ENCODE results near the gene SYNPR. TPM values are rescaled to one million over a fixed set of nuclear protein-coding genes. Genes with fewer than 3 reads are reported as not detected.

Gene SYNPR
- total RNA-seq, 4 donors from 2014 or later, result not detected

DNA sequence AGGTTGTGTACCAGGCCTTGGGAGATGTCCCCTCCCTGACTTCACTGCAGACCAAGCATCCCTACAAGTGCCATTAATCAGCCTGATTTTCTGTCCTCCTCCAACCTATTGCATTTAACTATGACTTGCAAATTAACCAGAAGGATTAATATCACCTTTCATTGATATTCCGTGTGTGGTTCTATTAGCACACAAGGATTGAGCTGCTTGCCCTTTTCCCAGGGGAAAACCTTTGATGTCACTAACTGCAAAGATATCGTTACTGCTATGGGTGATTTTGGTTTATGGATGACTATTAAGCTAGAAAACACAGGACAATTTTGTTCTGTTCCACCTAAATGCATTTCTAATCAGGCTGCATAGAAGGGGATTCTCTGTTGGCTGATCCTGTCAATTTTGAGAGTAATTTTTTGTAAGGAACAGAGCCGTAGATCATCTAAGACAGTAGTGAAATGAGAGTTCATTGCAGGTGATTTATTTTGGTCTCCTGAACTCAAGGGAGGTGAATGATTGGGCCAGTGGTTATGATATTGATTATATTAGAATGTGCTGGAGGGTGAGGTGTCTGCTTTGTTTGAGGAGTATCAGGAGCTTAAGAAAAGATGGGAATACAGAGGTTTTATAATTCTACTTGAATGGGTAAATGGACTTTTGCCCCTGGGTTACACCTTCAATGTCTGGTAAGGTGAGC lies 196.9 kb downstream of the SYNPR start:
- 84% methylated on average over 3 of the region's 3 CpGs for WGBS
- DNase-seq (ENCODE audit: low spot score in 2 of 2), result no peak

DNA sequence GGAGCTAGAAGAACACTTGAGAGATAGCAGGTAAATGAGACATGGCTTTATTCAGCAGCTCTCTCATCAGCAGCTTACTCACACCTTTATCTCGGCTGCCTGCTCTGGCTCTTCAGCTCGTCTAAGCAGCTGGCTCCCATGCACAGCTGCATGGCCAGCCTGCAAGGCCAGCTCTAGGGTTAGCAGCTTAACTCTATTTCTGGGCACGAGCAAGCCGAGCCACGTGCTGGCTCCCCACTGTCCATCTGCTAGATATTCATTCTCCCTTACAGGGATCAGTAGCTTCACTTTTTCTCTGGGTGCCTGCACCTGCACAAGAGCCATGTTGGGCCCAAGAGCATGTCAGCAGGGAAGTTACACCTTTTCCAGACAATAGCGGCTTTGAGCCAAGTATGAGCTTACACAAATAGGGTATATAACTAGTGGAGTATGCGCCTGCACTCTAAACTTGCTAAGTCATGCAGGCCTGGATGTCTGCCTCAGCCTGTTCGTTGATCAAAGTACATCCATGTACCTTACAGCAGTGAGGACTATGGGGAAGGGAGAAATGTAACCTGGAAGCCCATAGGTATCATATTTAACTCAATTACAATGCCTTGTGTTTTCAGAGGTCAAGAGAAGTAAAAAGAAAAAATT lies 199.5 kb downstream of the SYNPR start:
- WGBS, result 77% methylated on average over 8 of the region's 8 CpGs
- Histone ChIP-seq H3K27ac (no peak overlapping the region), H3K4me3 (no peak overlapping the region), H3K9me3 (no peaks in the 10 kb centered on the region), H3K36me3 (no peaks in the 10 kb centered on the region), H3K4me1 (no peaks in the 10 kb centered on the region), H3K27me3 (no peaks in the 10 kb centered on the region)
- no peak for DNase-seq (ENCODE audit: low spot score in 2 of 2)
- TF ChIP-seq EP300 (IDR thresholded peaks at IDR 0.05), result no peak
- TF ChIP-seq POLR2AphosphoS5 (IDR thresholded peaks at IDR 0.05), result no peak
- TF ChIP-seq POLR2A (IDR thresholded peaks at IDR 0.05), result no peak
- TF ChIP-seq, protein P1, sequence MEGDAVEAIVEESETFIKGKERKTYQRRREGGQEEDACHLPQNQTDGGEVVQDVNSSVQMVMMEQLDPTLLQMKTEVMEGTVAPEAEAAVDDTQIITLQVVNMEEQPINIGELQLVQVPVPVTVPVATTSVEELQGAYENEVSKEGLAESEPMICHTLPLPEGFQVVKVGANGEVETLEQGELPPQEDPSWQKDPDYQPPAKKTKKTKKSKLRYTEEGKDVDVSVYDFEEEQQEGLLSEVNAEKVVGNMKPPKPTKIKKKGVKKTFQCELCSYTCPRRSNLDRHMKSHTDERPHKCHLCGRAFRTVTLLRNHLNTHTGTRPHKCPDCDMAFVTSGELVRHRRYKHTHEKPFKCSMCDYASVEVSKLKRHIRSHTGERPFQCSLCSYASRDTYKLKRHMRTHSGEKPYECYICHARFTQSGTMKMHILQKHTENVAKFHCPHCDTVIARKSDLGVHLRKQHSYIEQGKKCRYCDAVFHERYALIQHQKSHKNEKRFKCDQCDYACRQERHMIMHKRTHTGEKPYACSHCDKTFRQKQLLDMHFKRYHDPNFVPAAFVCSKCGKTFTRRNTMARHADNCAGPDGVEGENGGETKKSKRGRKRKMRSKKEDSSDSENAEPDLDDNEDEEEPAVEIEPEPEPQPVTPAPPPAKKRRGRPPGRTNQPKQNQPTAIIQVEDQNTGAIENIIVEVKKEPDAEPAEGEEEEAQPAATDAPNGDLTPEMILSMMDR (IDR thresholded peaks at IDR 0.05), result no peak

More for the DNA sequence above, 196.9 kb downstream of the SYNPR start:
- Histone ChIP-seq H3K27me3 (no peaks in the 10 kb centered on the region), H3K27ac (no peak overlapping the region), H3K4me3 (no peak overlapping the region), H3K9me3 (no peaks in the 10 kb centered on the region), H3K36me3 (no peaks in the 10 kb centered on the region), H3K4me1 (no peaks in the 10 kb centered on the region)
- no peak for TF ChIP-seq EP300 (IDR thresholded peaks at IDR 0.05)
- no peak for TF ChIP-seq POLR2AphosphoS5 (IDR thresholded peaks at IDR 0.05)
- no peak for TF ChIP-seq POLR2A (IDR thresholded peaks at IDR 0.05)
- TF ChIP-seq, protein P1 (IDR thresholded peaks at IDR 0.05), result no peak

DNA sequence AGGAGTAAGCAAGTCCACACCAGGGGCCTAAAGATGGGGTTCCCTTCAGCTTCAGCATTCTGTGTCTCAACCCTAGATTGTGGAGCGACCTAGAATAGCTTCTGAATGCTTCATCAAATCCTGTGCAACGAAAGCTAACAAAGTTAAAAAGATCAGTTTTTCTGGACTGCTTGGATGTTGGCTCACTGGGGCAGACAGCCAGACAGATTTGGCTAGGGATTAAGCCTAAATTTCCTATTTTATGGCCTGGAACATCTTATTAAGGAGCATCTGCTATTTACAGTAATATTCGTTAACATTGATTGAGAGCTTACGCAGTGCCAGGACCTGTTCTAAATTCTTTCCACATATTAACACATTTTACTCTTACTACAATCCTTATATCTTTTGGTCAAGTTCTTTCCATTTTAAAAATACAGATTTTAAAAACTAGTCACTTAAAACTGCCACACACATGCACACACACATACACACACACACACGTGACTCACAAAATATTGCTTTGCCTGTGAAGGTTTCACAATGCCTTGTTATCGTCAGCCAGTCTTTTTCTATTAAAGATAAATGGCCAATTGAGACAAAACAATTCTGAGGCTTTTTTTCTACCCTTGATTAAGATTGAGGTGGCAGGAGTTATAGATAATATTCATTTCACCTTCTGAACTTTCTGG lies 201.0 kb downstream of the SYNPR start:
- Histone ChIP-seq H3K4me1 (no peaks in the 10 kb centered on the region), H3K9me3 (no peaks in the 10 kb centered on the region), H3K27me3 (no peaks in the 10 kb centered on the region), H3K27ac (no peak overlapping the region), H3K4me3 (no peak overlapping the region), H3K36me3 (no peaks in the 10 kb centered on the region)
- WGBS, result 43% methylated on average over 6 of the region's 6 CpGs
- TF ChIP-seq POLR2A (IDR thresholded peaks at IDR 0.05) (no peak), POLR2AphosphoS5 (IDR thresholded peaks at IDR 0.05) (no peak), EP300 (IDR thresholded peaks at IDR 0.05) (no peak)
- TF ChIP-seq, protein P1 (IDR thresholded peaks at IDR 0.05), result no peak
- DNase-seq (ENCODE audit: low spot score in 2 of 2), result no peak

DNA sequence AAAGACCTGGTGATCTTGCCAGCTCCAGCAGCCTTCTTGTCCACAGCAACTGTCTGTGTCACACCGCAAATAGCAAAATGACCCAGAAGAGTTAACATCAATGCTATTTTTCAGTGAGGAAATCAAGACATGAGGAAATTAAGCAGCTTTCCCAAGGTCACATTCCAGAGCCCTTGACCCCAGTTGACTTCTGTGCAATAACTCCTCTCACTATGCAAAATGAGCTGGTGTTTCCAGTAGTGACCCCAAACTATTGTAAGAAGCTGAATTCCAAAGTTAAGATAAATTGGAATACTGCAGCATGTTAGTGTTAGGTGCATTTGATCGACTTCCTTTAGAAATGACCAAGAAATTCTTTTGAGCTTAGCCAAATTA lies 201.5 kb downstream of the SYNPR start:
- Histone ChIP-seq H3K4me3 (no peak overlapping the region), H3K9me3 (no peaks in the 10 kb centered on the region), H3K4me1 (no peaks in the 10 kb centered on the region), H3K27ac (no peak overlapping the region), H3K27me3 (no peaks in the 10 kb centered on the region), H3K36me3 (no peaks in the 10 kb centered on the region)
- TF ChIP-seq POLR2AphosphoS5 (IDR thresholded peaks at IDR 0.05) (no peak), POLR2A (IDR thresholded peaks at IDR 0.05) (no peak), EP300 (IDR thresholded peaks at IDR 0.05) (no peak)
- TF ChIP-seq, protein P1 (IDR thresholded peaks at IDR 0.05), result no peak
- 52% methylated on average over 2 of the region's 2 CpGs for WGBS
- no peak for DNase-seq (ENCODE audit: low spot score in 2 of 2)

DNA sequence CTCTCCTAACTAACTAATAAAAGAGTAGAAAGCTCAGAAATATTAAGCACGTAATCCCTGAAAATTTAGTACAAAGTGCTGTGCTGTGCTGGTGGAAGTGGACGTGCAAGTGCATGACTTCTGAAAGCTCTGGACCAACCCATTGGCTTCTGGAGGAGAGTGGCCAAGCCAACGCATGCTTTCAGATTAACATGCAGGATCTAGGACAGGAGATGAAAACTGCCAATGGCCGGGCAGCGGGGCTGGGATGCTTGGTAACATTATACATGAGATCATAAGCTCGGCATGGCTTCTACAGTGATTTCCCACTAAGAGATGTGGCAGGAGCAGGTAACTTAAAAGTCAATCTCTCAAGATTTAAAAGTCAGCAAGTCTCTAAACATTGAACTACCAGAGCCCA lies 203.5 kb downstream of the SYNPR start:
- H3K9me3 ChIP-seq, result no peaks in the 10 kb centered on the region
- TF ChIP-seq POLR2AphosphoS5 (IDR thresholded peaks at IDR 0.05) (no peak), POLR2A (IDR thresholded peaks at IDR 0.05) (no peak), EP300 (IDR thresholded peaks at IDR 0.05) (no peak)
- TF ChIP-seq, protein P1 (IDR thresholded peaks at IDR 0.05), result no peak
- H3K27ac ChIP-seq, result no peak overlapping the region
- H3K27me3 ChIP-seq, result no peaks in the 10 kb centered on the region
- H3K4me1 ChIP-seq, result no peaks in the 10 kb centered on the region
- no peak overlapping the region for H3K4me3 ChIP-seq
- 70% methylated on average over 6 of the region's 6 CpGs for WGBS
- no peaks in the 10 kb centered on the region for H3K36me3 ChIP-seq
- DNase-seq (ENCODE audit: low spot score in 2 of 2), result no peak

Data from suprapubic skin (tissue), 4 donors.